ENCODE data around the gene TRPM5. TPM values are rescaled to one million over a fixed set of nuclear protein-coding genes. Genes with fewer than 3 reads are reported as not detected.

TRPM5 gene
- total RNA-seq, 1 donor from 2014 or later, result not detected

DNA sequence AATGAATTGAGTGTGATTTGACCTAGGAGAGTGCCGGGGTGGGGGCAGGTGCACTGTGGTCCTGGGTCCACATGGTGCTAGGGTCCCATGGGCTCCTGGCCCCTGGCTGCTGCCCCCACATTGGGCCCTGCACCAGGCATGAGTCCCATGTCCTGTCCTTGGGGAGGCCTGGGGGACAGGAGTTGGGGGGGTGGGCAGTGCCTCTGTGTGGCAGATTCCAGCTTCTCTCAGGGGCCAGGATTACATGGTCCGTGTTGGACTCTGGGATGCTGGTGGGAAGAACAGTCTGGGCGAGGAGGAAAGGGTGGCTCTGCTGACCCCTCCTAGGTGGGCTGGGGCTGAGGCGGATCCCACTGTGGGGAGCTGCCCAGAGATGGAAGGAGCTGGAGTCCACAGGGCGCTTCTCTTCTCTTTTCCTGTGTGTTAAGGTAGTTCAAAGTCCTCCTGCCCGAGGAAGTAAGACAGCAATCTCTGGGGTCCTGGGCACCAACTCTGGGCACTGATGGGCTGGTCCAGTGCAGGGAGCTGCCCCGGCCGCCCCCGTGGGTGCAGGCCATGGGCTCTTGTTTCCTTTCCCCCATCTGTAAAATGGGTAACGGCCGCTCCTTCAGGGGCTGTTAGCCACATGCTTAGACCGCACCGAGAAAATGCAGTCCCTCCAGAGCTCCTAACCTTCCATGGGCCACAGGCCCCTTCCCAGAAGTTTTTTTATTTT lies 20.3 kb upstream of the TRPM5 start:
- Mint-ChIP-seq H3K36me3 (ENCODE audit: low read depth, unreplicated experiment) (no peaks in the 10 kb centered on the region), H3K27me3 (ENCODE audit: low read depth, unreplicated experiment) (peaks cover 52% of the 10 kb centered on the region), H3K4me3 (ENCODE audit: unreplicated experiment) (no peak overlapping the region), H3K27ac (ENCODE audit: unreplicated experiment) (no peak overlapping the region), H3K9me3 (ENCODE audit: unreplicated experiment) (peaks cover 2% of the 10 kb centered on the region), H3K4me1 (ENCODE audit: low read depth, unreplicated experiment) (no peaks in the 10 kb centered on the region)
- Histone ChIP-seq H3K36me3 (ENCODE audit: insufficient read depth, low read length) (no peaks in the 10 kb centered on the region), H3K27me3 (ENCODE audit: insufficient read depth, low read length) (no peaks in the 10 kb centered on the region), H4K20me1 (ENCODE audit: insufficient read depth, low read length) (no peaks in the 10 kb centered on the region), H3K27ac (ENCODE audit: low read depth, low read length) (no peak overlapping the region), H2AFZ (ENCODE audit: low read depth, low read length) (no peak overlapping the region), H3K4me1 (ENCODE audit: insufficient read depth, low read length) (no peaks in the 10 kb centered on the region), H3K4me2 (ENCODE audit: low read length) (no peak overlapping the region), H3K4me3 (ENCODE audit: insufficient read depth, low read depth, low read length) (no peak overlapping the region), H3K9me3 (ENCODE audit: insufficient read depth, low read depth, low read length) (no peaks in the 10 kb centered on the region), H3K79me2 (ENCODE audit: insufficient read depth, low read length) (no peaks in the 10 kb centered on the region), H3K9ac (ENCODE audit: low read length) (no peak overlapping the region)
- TF ChIP-seq, protein P1, sequence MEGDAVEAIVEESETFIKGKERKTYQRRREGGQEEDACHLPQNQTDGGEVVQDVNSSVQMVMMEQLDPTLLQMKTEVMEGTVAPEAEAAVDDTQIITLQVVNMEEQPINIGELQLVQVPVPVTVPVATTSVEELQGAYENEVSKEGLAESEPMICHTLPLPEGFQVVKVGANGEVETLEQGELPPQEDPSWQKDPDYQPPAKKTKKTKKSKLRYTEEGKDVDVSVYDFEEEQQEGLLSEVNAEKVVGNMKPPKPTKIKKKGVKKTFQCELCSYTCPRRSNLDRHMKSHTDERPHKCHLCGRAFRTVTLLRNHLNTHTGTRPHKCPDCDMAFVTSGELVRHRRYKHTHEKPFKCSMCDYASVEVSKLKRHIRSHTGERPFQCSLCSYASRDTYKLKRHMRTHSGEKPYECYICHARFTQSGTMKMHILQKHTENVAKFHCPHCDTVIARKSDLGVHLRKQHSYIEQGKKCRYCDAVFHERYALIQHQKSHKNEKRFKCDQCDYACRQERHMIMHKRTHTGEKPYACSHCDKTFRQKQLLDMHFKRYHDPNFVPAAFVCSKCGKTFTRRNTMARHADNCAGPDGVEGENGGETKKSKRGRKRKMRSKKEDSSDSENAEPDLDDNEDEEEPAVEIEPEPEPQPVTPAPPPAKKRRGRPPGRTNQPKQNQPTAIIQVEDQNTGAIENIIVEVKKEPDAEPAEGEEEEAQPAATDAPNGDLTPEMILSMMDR (IDR thresholded peaks at IDR 0.05; ENCODE audit: insufficient read depth, low read depth, low read length), result no peak
- no peak for TF ChIP-seq EZH2 (IDR thresholded peaks at IDR 0.05; ENCODE audit: insufficient read depth, low read length)
- FAIRE-seq (no peak), DNase-seq (ENCODE audit: low read depth) (no peak)

DNA sequence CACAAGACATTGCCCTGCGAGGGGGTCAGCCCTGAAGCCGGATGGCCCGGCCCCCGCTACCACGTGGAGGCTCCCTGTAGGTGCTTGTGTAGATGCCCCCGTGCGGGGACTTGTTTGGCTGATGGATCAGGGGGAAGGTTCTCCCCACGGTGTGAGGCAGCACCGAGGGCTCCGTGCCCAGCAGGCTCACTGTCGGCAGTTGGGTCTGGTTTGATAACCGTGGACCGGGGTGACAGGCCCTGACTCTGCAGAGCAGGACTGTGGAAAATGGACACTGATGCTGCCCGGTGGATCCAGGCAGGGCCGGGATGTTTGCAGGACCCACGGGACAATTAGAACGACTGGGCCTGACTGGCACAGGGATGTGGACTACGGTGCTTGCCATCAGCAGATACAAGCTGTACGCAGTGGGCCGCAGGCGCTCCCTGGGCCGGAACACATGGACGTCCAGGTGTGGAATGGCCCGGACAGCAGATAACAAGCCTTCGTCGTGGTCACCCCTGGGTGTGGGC lies 19.5 kb upstream of the TRPM5 start:
- H3K9ac ChIP-seq (ENCODE audit: low read length), result no peak overlapping the region
- no peak overlapping the region for H2AFZ ChIP-seq (ENCODE audit: low read depth, low read length)
- H3K4me3 ChIP-seq (ENCODE audit: insufficient read depth, low read depth, low read length), result no peak overlapping the region
- Mint-ChIP-seq H3K4me1 (ENCODE audit: low read depth, unreplicated experiment) (no peaks in the 10 kb centered on the region), H3K27me3 (ENCODE audit: low read depth, unreplicated experiment) (peaks cover 50% of the 10 kb centered on the region), H3K9me3 (ENCODE audit: unreplicated experiment) (peaks cover under 1% of the 10 kb centered on the region), H3K27ac (ENCODE audit: unreplicated experiment) (no peak overlapping the region), H3K36me3 (ENCODE audit: low read depth, unreplicated experiment) (no peaks in the 10 kb centered on the region), H3K4me3 (ENCODE audit: unreplicated experiment) (no peak overlapping the region)
- H3K9me3 ChIP-seq (ENCODE audit: insufficient read depth, low read depth, low read length), result no peaks in the 10 kb centered on the region
- H3K4me1 ChIP-seq (ENCODE audit: insufficient read depth, low read length), result no peaks in the 10 kb centered on the region
- no peak overlapping the region for H3K27ac ChIP-seq (ENCODE audit: low read depth, low read length)
- H4K20me1 ChIP-seq (ENCODE audit: insufficient read depth, low read length), result no peaks in the 10 kb centered on the region
- no peak overlapping the region for H3K4me2 ChIP-seq (ENCODE audit: low read length)
- H3K36me3 ChIP-seq (ENCODE audit: insufficient read depth, low read length), result no peaks in the 10 kb centered on the region
- no peak for TF ChIP-seq EZH2 (IDR thresholded peaks at IDR 0.05; ENCODE audit: insufficient read depth, low read length)
- TF ChIP-seq, protein P1 (IDR thresholded peaks at IDR 0.05; ENCODE audit: insufficient read depth, low read depth, low read length), result no peak
- H3K27me3 ChIP-seq (ENCODE audit: insufficient read depth, low read length), result no peaks in the 10 kb centered on the region
- no peak for FAIRE-seq
- H3K79me2 ChIP-seq (ENCODE audit: insufficient read depth, low read length), result no peaks in the 10 kb centered on the region
- DNase-seq (ENCODE audit: low read depth), result no peak

Measured in astrocyte (in vitro differentiated cells and primary cell).